ENCODE measurements around the gene STIL.
"Not testable (repeated sequence)": the region's sequence is repeated elsewhere in the genome, so short reads cannot be mapped to it uniquely, and the experiment has no call there.

STIL gene

DNA sequence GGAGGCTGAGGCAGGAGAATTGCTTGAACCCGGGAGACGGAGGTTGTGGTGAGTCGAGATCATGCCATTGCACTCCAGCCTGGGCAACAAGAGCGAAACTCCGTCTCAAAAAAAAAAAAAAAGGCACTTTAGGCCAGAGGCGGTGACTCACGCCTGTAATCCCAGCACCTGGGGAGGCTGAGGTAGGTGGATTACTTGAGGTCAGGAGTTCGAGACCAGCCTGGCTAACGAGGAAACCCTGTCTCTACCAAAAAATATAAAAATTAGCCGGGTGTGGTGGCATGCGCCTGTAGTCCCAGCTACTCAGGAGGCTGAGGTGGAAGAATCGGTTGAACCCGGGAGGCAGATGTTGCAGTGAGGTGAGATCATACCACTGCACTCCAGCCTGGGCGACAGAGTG, 6.0 kb upstream of the STIL start:
- DNase-seq (ENCODE audit: low read depth in 2 of 2): not testable (repeated sequence)

DNA sequence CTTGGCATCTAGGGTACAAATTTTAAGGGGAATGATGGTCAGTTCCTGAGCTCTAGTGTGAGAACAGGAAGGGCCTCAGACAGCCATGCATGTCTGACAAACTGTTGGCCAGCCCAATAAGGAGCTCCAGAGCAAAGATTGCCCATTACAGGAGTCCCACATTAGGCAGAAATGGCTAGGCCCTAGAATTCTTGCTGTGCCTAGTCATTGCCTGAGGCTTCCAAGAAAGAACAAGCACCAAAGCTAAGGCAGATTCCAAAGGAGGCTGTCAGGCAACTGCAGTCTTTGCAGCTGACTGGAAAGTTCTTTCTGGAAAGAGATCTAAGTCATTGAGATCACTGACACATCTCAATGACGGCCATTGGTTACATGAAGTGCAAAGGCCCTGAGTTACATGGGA, 3.9 kb upstream of the STIL start:
- no peak for DNase-seq (ENCODE audit: low read depth in 2 of 2)

DNA sequence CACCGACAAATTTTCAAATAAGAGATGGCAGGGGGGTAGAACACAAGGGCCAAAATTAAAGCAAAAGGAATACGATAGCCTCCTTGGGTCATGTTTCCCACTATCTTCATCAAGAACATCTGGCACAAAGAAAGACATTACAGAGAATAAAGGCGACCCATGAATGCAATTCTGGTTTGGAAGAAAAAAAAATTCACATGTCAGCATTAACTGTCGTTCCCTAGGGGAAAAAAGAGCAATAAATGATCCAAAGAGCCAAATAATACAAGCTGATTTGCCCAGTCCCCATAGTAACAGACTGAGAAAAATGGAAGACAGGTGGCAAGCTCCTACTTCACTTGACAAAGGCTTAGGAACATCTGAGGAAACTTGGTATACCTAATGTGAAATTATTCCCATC, 4.5 kb downstream of the STIL start:
- DNase-seq (ENCODE audit: low read depth in 2 of 2): no peak

DNA sequence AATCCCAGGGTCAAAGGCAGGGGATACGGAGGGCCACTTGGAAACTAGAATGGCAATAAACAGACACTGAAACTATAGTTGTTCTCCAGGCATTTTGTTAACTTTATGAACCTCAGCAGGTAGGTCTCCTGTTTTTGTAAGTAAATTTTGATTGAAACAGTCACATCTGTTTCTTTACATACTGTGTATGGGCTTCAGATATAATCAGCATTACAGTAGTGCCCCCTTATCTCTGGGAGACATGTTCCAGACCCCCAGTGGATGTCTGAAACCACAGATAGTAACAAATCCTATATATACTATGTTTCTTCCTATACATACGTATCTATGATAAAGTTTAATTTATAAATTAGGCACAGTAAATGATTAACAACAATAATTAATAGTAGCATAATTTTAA, 11.5 kb downstream of the STIL start:
- no peak for DNase-seq (ENCODE audit: low read depth in 2 of 2)

DNA sequence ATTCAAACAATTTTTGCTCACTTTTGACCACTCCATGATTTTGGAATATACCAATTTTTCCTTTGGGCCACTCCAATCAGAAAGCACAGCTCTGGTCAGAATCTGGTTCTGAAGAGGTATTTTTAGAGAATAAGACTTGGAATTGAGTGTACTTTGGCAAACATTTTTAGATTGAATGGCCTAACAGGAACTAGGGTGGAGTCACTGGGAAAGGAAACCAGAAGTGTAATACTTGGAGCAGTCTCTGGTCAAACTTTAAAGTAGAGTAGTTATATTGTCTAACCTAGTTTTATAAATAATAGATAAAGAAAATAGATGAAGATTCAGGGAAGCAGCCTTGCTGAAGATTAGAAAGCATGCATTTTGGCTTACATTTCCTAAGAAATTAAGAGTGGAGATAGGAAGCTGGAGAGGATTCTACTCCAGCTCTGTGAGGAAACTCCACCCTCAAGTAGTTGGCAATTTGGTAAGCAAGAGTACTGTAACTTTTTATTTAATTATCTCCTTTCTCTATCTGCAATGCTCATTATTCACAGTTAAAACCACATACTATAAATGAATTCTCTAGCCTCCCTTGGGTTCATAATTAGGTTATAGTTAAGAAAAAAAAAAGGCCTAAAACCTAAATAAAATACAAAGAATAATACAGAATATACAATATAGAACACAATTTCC, 15.8 kb downstream of the STIL start:
- DNase-seq (ENCODE audit: low read depth in 2 of 2): no peak

DNA sequence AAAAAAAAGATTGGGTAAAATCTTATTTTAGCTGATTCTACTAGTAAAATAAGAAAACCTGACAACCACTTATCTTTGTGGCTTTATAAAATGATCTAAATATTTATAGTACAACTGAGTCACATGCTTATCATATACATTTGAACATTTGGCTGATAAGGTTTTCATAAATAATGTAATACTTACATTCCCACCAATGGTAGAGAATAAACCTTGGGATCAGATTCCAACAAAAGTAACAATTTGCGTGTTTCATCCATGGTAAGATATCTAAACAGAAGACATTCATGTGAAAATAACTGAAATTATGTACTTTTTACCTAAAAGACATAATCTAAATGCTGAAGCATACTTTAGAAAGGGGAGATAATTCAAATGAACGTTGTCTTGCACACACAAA, 18.4 kb downstream of the STIL start:
- DNase-seq (ENCODE audit: low read depth in 2 of 2): no peak

DNA sequence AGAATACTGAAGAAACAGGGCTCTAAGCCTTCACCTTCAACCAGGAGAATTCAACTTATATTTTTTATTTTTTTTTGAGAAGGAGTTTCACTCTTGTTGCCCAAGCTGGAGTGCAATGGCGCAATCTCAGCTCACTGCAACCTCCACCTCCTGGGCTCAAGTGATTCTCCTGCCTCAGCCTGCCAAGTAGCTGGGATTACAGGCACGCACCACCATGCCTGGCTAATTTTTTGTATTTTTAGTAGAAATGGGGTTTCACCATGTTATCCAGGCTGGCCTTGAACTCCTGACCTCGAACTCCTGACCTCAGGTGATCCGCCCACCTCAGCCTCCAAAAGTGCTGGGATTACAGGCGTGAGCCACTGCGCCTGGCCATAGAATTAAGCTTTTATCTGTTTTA, 19.1 kb downstream of the STIL start:
- DNase-seq (ENCODE audit: low read depth in 2 of 2): not testable (repeated sequence)

DNA sequence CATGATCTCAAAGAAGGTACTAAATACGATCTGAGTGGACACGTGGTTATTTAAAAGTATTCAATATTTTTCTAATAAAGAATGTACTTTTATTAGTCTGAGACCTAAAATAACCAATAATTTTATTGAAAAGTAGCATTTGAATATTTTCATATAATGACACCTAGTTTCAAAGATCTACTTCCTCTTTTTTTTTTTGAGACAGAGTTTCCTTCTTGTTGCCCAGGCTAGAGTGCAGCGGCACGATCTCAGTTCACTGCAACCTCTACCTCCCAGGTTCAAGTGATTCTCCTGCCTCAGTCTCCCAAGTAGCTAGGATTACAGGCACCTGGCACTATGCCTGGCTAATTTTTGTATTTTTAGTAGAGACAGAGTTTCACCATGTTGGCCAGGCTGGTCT, 25.8 kb downstream of the STIL start:
- DNase-seq (ENCODE audit: low read depth in 2 of 2): not testable (repeated sequence)

DNA sequence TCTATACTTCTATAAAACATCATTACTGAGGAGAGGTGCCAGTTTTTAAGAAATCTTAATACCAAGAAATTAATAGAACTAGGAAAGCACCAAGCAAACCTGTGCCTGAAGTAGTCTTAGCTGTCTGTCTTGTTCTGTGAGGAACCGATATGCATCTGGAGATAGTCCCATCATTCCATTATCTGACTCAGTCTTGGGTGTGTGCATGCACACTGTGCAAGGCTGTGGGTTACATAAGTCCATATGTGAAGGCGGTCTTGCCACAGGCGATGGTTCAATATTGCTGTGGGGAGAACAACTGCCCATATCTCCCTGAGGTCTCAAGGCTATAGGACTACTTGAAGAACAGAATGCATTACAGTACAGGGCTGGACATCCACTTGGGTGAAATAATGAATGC, 33.8 kb downstream of the STIL start:
- DNase-seq (ENCODE audit: low read depth in 2 of 2): no peak

DNA sequence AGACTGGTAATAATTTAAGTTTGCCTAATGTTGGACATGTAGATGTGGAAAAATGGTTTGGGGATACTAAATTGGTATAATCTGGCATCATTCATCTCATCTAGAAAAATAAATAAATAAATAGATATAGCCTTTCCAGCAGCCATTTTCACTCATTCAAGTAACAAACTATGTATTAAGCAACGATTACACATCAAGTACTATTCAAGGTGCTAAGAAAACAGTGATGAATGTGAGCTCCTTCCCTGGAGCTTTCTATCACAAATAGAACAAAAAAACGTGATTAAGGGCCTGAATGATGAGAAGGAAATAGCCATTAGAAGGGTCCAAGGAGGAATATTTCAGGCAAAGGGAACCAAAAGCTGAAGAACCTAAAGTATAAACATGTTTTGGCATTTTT, 37.1 kb downstream of the STIL start:
- DNase-seq (ENCODE audit: low read depth in 2 of 2): no peak

DNA sequence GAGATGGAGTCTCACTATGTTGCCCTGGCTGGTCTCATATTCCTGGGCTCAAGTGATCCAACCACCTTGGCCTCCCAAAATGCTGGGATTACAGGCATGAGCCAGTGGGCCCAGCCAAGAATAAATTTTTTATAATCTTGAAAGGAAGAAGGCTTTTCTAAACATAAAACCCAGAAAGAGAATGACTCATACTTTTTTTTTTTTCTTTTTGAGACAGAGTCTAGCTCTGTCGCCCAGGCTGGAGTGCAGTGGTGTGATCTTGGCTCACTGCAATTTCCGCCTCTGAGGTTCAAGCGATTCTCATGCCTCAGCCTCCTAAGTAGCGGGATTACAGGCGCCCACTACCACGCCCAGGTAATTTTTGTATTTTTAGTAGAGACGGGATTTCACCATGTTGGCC, 38.1 kb downstream of the STIL start:
- DNase-seq (ENCODE audit: low read depth in 2 of 2): not testable (repeated sequence)

DNA sequence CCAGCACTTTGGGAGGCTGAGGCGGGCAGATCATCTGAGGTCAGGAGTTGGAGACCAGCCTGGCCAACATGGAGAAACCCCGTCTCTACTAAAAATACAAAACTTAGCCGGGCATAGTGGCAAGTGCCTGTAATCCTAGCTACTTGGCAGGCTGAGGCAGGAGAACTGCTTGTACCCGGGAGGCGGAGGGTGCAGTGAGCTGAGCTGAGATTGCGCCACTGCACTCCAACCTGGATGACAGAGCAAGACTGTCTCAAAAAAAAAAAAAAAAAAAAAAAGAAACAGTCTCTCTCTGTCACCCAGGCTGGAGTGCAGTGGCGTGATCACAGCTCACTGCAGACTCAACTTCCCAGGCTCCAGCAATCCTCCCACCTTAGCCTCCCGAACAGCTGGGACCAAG, 48.4 kb downstream of the STIL start:
- not testable (repeated sequence) for DNase-seq (ENCODE audit: low read depth in 2 of 2)

DNA sequence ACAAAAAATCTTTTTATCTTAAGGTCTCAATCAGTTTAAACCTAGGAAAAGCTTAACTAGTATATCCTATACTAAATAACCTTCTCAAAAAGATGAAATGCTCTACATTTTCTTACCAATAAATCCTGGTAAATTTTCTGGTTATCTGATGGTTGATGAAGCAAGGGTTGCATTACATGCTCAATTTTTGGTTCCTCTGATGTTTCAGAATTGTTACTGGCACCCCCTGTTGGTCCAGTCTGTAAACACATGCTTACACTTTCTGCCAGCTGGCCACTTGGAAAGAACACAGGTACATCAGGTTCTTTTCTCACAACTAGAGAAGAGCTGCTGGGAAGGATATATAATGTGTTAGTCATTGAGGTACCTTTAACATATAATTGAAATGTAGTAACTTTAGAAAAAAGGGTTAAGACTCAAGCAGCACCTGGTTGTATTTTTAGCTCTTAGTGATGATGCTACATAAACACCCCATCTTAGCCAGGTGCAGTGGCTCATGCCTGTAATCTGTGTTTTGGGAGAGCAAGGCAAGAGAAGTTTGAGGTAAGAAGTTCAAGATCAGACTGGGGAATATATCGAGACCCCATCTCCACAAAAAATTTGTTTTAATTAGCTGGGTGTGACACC, 51.0 kb downstream of the STIL start:
- DNase-seq (ENCODE audit: low read depth in 2 of 2): peak; percentile 6 to 17

DNA sequence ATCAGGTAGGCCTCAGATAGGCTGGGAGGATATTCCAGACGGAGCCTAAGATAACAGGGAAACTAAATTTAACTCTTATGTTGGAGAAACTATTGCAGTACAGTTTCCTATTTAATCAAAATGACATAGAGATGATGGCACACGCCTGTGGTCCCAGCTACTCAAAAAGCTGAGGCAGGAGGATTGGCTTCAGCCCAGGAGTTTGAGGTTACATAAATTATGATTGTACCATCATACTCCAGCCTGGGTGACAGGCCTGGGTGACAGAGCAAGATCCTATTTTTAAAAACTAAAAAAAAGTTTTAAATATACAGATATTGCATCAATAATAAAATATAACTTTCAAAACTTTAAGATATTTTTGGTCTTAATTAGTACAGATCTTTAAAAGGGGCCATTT, 56.7 kb downstream of the STIL start:
- DNase-seq (ENCODE audit: low read depth in 2 of 2): no peak

DNA sequence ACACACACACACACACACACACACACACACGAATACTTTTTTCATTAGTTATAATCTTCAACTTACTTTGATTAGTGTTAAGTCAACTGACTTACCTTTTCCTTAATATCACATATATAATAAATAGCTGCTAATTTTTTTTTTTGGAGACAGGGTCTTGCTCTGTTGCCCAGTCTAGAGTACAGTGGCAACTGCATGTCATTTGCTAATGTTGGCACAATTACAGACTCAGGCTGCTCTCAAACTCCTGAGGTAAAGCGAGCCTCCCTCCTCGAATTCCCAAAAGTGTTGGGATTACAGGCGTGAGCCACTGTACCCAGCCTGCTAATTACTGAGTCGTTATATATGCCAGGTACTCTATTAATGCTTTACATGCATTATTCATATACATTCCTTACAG, 61.2 kb downstream of the STIL start:
- DNase-seq (ENCODE audit: low read depth in 2 of 2): no peak

DNA sequence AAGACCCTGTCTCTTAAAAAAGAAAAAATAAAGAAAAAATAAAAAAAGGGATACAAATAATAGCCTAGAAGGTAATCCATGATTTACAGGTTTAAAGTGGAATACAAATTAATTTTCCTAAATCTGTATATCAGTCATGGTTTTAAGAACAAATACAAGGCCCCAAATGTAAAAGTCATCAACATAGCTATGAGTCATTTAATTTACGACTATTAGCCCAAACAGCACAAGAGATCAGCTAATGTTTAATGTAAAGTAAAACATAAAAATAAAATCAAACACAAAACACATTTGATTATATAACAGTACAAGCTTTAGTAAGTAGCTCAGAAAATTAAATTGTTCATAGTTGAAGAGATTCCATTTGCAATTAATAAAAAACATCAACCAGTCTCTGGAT, 61.6 kb downstream of the STIL start:
- DNase-seq (ENCODE audit: low read depth in 2 of 2): no peak

DNA sequence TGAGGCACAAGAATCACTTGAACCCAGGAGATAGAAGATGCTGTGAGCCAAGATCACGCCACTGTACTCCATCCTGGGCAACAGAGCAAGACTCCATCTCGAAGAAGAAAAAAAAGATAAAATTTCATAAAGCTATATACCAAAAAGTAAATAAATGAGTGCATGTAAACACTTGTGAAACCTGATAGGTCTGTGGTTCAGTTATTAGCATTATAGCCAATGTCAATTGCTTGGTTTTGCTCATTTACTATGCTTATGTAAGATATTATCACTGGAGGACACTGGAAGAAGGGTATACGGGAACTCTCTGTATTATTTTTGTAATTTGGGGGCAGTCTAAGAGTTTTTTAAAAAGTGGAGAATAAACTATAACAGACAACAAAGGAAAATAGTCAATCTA, 64.2 kb downstream of the STIL start:
- no peak for DNase-seq (ENCODE audit: low read depth in 2 of 2)

DNA sequence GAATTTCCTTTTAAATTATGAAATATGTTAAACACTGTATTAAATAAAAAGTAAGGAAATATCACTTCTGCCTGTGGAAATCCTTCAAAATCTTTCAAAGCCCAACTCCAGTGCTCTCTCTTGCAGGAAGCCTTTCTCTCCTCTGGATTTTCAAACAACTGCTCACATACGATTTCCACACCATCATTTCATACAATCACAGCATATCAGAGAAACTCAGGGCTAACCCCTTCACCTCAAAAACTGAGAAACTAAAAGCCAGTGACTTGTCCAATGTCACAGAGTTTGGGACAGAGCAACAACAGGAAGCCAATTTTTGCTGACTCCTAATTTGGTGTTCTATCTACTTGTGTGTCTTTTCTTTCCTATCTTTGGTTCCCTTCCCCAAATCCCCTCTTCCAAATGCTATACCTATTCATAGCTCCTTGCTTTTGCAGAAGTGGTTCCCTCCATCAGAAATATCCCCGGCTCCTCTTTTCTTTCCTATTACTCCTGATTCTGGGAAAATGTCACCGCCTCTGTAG, 69.5 kb downstream of the STIL start:
- DNase-seq (ENCODE audit: low read depth in 2 of 2): no peak

DNA sequence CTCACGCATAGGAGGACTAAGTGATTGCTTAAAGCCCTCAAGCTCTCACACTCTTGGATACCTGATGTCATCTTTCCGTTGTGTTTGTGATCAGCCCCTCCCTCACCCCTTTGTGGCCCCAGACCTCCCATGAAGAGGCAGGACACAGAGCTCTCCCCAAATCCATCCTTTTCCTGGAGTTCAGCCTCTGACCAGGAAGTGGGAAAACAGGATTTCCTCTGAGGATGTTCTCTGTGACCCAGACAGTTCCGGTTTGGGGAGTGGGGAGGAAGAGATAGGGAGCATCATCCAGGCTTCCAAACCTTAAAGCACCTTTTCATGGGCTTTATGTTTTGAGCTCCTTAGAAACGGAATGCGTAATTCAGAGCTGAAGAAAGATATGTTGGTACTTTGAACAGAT, 70.0 kb downstream of the STIL start:
- no peak for DNase-seq (ENCODE audit: low read depth in 2 of 2)

DNA sequence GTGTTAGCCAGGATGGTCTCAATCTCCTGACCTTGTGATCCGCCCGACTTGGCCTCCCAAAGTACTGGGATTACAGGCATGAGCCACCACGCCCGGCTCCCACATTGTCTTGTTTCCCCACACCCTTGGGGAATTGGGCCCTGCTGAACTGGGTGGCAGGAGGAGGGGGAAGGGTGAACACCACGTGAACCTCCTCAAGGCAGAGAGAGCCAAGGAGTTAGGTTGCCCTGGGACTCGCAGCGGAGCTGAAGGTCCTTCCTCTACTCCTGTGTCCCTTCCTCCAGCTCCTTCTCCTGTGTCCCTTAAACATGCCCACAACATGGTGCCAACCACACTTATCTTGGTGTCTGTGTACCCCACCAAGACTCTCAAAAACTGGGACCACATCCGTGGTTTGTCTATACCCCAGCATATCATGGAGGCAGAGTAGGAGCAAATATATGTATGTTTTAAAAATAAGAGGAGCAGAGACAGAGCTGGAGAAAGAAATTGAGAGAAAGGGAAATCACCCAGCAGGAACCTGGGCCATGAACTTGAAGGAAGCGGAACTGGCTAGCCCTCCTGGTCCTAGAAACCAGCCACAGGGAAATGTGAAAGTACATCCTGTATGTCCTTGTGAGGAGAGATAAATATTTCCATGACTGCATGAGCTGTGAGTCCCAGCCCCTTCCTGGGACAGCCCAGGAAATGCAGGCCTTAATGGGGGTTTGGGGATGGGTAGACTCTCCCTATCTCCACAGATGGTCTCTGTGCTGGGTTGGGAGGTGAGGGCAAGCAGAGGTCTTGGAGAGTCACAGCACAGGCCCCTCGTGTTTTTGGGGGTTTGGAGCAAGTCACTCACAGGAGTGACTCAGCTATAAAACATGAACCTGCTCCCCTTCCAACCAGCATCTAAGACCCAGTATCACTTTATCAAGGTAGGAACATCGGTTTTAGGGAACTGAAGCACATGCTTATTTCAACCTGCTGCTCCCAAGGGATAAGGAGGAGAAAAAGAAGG, 72.5 kb downstream of the STIL start:
- DNase-seq (ENCODE audit: low read depth in 2 of 2): no peak

DNA sequence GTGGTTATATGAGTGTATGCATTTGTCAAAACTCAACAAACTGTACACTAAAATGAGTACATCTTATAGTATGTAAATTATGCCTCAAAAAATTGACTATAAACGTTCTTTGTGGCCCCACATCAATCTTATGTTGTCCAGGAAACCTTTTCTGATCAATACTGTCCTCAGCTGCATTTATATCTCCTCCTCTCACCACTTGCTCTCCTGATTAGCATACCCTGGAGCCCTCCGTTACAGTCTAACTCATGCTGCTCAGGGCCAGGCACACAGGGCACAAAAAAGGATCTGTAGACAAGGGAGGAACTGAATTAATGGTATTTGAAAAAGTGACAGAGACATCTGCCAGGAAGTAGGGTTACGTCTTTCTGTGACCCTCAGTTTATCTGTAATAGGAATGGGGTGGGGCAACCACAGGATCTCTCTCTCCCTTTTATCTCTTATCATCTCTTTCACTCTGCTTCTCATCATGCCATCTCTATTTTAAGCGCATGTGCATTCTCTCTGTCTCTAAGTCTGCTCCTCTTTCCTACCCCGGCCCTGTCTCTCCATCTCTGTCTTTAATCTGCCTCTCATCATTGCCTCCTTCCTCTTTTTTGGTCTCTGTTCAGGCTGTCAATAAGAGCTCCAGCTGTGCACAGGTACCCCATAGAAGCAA, 74.9 kb downstream of the STIL start:
- DNase-seq (ENCODE audit: low read depth in 2 of 2): no peak

DNA sequence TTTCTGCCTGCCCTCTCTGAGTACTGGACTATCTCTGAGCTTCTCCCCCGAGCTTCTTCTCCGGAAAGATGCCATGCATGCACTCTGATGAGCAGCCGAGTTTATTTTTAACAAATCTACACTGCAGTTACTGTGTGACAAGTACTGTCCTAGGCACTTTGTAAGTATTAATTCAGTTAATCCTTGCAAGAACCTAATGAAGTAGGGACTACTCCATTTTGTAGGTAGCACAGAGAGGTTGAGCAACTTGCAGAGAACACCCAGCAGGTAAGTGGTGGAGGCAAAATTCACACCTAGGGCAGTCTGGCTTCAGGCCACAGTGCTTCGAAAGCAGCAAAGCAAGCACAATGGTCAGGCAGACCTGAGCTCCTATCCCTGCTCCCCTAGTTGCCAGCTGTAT, 78.1 kb downstream of the STIL start:
- DNase-seq (ENCODE audit: low read depth in 2 of 2): no peak
